ENCODE results near the gene CREB1.

The CREB1 gene

GRCh38 chr2:207504513-207505170 is 25.1 kb upstream of the CREB1 start:
- DNase-seq, result peak; percentile 94

DNA sequence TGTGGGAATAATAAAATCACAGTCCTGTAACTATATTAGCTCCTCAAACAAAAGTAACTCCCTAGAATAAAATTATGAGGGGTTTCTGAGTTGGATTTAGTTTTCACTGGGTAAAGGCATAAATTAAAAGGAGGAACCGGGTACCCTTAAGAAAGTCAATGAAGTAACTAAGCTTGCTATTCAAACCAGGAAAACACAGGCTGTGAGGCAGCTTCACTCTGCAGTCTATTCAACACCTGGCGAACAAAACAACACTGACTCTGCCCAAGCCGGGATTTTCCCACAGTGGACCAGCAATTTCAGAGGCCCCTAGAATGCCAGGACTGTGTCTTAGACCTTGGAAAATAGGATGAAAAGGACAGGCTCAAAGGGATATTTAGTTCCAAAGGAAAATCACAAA is 24.6 kb upstream of the CREB1 start:
- DNase-seq, result no peak

DNA sequence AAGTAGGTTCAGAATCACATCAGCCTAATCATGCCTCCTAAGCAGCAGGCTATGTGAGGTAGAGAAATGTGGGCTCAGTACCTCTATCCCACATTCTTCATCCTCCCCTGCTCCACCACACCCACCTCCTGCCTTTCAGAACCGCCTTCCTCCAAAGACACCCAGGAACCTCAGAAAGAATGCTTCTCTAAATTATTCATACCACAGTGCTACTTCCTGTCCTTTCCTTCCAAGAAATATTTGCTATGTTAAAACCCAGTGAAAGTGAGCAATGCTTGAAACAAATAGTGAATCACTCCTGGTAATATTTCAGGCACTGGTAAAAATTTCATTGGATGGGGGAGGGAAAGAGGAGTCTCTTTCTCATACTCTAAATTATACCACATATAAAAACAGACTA is 24.0 kb upstream of the CREB1 start:
- DNase-seq, result peak; percentile 93

DNA sequence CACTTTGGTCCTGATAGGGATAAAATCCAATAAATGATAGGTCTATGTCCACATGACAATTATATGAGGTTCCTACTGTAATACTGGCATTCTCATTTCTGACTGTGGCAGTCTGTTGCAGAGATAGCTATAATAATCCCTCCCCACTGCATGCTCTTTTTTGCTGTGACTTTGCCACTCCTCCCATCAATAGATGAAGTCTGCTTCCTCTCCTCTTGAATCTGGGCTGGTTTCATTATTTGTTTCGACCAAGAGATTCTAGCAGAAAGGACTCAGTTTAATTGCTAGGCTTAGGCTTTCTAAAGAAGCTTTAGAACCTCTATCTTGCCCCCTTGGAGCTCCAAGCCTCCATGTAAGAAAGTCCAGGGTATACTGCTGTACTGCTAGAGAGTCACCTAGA is 23.3 kb upstream of the CREB1 start:
- DNase-seq, result no peak

- no peak for DNase-seq
These were observed 19.6 kb upstream of the CREB1 start for GRCh38 chr2:207510148-207510547.

- no peak for DNase-seq
These were observed 17.9 kb upstream of the CREB1 start for GRCh38 chr2:207511851-207512250.

- DNase-seq, result no peak
These were observed 17.4 kb upstream of the CREB1 start for GRCh38 chr2:207512356-207512755.

DNA sequence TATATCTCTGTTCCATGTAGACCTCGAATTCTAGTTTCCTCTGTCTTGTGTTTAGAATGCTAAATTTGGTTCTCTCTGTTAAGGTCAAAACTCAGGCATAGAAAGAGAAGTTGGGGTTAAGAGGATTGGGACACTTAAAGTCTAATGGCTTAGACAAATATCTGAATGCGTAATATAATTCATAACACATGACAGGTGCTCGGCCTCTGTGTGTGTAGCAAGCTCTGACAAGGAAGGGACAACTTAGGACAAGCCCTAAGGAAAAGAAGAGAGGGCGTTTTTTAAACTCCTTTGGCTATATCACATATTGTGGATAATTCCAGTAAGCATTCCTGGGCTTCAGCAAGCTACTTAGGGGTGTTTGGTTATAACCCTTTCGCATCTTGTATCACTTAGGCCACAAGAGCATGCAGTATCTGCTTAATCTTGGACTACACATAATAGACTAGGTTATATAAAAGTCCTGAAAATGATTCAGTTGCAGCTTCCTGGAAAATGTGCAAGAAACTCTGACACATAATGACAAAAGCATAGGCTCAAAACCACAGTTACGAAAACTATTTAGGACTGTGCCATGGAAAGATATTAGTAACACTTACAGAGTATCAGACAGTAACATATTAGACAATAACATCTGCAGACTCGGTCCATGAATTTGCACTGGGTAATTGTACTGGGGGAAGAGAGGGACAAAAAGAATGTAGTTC is 16.1 kb upstream of the CREB1 start:
- DNase-seq, result peak; percentile 99

GRCh38 chr2:207514451-207514850 is 15.3 kb upstream of the CREB1 start:
- DNase-seq, result no peak

- no peak for DNase-seq
These were observed 14.1 kb upstream of the CREB1 start for GRCh38 chr2:207515671-207516070.

- peak; percentile 38 for DNase-seq
These were observed 13.6 kb upstream of the CREB1 start for GRCh38 chr2:207516206-207516605.

- DNase-seq, result no peak
These were observed 6.8 kb upstream of the CREB1 start for GRCh38 chr2:207523005-207523404.

GRCh38 chr2:207525296-207525695 is 4.5 kb upstream of the CREB1 start:
- no peak for DNase-seq

DNA sequence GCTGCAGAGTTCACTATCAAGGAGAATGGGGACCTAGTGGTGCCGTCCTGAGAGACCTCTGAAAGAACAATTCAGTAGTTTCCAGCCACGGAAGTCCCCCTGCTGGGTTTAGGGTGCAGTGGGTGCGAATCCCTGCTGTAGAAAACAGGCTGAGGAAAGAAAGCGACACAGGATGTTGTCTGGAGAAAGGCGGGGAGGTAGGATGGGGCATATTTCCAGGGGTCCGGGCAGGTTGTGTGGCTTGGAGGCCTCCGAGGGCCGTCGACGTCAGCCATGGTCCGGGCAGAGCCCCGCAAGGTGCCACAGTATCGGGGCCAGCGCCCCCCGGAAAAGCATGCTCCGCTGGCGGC is 807 bp upstream of the CREB1 start:
- DNase-seq, result peak; percentile 43

DNA sequence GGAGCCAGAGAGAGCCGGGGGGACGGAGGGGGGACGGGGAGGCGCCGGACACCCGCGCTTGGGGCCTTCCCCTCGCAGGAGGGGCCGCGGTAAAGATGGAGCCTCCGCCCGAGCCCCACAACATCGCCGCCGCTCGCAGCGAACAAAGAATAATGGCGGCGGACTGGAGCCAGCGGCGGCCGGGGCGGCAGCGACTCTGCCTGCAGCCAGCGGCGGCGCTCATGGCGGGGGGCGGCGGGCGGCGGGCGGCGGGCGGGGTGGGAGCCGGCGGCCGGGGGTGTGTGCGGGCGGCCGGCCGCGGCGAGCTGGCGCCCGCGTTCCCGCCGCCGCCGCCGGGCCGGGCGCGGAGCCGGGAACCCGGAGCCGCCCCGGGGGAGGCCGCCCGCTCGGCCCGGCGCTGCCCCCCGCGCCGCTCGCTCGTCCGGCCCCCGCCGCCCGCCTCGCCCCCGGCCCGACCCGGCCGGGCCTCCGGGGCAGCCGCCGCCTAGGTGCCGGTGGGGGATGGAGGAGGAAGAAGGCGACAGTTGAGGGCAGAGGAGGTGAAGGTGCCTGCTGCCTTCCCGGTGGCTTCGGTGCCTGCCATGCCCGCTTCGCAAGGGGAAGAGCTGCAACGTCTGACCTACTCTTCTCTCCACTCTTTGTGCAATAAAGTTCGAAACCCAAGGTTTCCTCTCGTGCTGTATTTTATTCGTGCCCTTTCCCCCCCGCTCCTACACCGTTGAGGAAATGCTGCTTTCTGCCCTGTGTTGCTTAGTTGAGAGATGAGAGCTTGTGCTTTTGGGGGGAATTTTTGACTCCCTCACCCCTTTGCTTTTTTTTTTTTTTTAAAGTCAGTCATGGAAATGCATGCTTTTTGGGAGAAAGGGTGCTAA is 634 bp downstream of the CREB1 start:
- peak; percentile 45 for DNase-seq

DNA sequence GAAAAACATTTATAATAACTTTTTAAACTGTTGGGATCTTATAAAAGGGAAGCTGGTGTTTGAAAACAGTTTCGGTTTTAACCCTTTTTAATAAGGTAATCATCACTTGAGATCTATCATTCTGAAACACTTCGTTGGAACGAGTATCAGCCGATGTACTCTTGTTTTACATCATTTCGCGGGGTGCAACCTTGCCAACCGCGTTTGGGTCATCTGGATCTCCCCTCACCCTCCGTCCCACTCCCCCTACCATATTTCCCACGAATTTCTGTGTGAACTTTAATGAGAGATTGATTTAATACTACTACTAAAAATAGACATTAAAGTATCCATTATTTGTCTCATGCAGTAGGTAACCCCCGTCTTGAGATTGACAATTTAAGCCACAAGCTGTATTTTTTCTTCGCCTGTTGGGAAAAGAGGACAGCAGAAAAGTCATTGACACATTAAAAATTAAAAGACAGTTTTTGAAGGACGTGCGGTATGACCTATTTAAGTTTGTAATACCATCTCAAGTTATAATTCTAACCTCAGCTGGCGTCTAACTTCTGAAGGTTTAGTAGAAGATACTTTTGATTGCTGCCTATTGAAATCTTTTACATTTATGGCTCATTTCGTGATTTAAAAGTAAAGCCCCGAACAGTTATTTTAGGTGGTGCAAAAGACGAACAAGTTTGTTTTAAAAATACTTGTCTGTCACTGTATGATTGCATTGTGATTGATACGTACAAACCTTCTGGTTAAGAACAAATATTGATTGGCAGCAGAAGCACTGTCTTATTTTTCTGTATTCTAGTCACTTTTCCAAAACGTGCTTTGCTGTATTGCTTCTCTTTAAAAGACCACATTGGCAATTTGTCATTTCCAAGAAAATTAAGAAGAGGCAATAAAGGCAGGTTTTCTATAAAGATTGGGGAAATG is 1.5 kb downstream of the CREB1 start:
- no peak for DNase-seq

DNA sequence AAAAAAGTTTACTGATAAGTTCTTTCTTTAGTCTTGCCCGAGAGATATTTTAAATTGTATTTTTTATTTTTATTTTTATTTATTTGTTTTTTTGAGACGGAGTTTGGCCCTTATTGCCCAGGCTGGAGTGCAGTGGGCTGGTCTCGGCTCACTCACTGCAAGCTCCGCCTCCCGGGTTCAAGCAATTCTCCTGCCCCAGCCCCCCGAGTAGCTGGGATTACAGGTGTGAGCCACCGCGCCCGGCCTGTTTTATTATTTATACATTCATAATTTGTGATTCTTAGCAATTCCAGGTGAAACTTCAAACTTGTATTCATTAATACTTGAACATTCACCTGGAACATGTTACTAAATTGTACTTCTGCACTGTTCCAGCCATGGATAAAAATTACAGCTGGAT is 2.9 kb downstream of the CREB1 start:
- DNase-seq, result no peak

GRCh38 chr2:207533461-207534008 is 3.8 kb downstream of the CREB1 start:
- no peak for DNase-seq

- no peak for DNase-seq
These were observed 4.7 kb downstream of the CREB1 start for GRCh38 chr2:207534417-207534816.

DNA sequence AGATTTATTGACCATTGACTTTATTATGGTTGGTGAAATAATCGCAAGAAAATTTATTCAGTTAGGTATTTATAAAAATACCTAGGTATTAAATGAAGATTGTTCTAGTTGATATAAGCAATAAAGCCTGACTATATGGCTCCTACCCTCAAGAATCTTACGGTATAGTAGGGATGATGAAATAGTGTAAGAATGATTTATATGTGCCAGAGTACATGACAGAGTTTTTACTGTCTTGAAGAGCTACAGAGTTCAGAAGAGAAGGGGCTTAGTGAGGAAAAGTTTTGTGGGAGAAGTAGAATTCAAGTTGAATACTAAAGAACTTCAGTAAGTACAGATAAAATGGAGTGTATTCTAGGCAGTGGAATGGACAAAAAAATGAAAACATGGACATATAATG is 9.7 kb downstream of the CREB1 start:
- DNase-seq, result no peak

- DNase-seq, result no peak
These were observed 10.7 kb downstream of the CREB1 start for GRCh38 chr2:207540431-207540830.

- no peak for DNase-seq
These were observed 12.2 kb downstream of the CREB1 start for GRCh38 chr2:207541933-207542332.

Measured in fibroblast of skin of abdomen (primary cell).